Activated T-helper 9 cell treated with anti-CD3 and anti-CD28 coated beads, Interleukin-2, amount 50 U/mL, for 16 hours (primary cell): ENCODE data around the gene CD72.

ENCODE experiments used
- DNase-seq: peaks from one replicate; pipeline ENCODE4 v3.0.0-alpha.2; 2020; ENCODE audit warnings: low read depth

The CD72 gene, protein sequence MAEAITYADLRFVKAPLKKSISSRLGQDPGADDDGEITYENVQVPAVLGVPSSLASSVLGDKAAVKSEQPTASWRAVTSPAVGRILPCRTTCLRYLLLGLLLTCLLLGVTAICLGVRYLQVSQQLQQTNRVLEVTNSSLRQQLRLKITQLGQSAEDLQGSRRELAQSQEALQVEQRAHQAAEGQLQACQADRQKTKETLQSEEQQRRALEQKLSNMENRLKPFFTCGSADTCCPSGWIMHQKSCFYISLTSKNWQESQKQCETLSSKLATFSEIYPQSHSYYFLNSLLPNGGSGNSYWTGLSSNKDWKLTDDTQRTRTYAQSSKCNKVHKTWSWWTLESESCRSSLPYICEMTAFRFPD

GRCh38 chr9:35618325-35618727 is at the start of gene CD72:
Gene CD72, minus strand, starts transcription at chr9:35618413. Its CDS starts 110 bp downstream, at chr9:35618303.
- no peak for DNase-seq

- DNase-seq = no peak
These were observed 49.7 kb upstream of the CD72 start for GRCh38 chr9:35667939-35668338.

GRCh38 chr9:35666549-35666948 is 48.3 kb upstream of the CD72 start:
- DNase-seq = no peak

- DNase-seq = no peak
These were observed 47.8 kb upstream of the CD72 start for GRCh38 chr9:35666045-35666444.

GRCh38 chr9:35665471-35665818 is 47.2 kb upstream of the CD72 start:
- no peak for DNase-seq

GRCh38 chr9:35664531-35665470 is 46.6 kb upstream of the CD72 start, which contains the start of gene ARHGEF39:
Gene ARHGEF39, minus strand, starts transcription at chr9:35665195. Its CDS starts 26 bp downstream, at chr9:35665169.
- peak; percentile 57 for DNase-seq

DNA sequence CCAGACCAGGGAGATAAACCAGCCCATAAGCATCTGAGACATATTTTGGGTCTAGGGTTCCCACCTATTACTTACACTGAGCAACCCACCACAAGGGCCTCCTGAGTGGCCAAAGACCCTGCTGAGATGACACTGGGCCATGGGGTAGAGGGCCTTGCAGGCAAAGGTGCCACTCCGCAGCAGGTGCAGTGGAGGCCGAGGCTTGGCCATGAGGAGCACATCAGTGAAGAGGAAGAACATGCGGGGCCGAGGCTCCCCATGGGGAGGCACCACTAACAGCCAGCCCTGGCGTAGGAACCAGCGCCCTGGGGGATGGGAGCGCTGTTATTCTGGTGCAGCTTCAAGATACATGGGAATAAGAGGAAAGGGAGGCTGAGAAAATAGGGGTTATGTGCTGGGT is 44.2 kb upstream of the CD72 start:
- no peak for DNase-seq

- no peak for DNase-seq
These were observed 43.6 kb upstream of the CD72 start for GRCh38 chr9:35661756-35662350.

DNA sequence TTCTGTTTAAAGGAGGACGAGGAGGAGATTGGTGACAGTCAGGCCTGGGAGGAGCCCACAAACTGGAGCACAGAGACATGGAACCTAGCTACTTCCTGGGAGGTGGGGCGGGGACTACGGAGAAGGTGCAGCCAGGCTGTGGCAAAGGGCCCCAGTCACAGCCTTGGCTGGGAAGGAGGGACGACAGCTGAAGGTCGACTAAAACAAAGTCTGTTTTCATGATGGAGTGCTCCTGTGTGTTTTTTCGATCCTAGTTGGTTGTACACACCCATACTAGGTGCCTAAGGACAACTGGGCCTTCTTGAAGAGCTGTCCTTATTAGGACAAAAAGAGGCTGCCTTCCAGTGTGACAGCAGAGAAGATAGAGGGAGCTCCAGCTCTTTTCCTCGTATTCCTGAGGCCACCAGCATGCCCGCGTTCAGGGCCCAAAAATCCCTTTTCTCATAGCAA is 42.8 kb upstream of the CD72 start:
- no peak for DNase-seq

DNA sequence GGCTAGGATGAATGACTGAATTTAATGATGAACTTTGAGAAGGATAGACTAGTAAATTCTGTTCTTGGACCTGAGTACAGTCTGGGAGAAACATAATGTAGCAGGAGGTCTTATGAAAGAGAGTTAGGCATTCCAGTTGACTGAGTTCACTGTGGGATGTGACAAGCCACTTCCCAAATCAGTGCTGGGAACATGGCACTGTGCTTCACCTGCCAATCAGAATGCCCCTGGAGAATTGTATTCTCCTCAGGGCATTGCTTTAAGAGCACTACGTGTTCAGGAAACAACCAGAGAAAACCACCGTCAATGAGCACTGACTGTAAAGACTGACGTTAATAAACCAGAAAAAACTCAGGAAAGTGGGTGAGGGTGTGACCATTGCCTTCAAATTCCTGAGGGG is 41.1 kb upstream of the CD72 start:
- no peak for DNase-seq

DNA sequence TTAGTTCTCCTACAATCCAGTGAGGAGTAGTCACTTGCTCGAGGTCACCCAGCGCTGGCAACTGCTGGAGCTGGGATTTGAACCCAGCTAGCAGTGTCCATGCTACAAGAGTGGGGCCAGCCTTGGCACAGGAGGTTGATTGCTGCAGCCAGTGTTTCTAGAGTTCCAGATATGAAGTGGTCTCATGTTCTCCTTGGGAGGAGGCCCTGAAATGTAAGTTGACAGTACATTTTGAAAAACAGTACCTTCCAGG is 40.7 kb upstream of the CD72 start:
- no peak for DNase-seq

DNA sequence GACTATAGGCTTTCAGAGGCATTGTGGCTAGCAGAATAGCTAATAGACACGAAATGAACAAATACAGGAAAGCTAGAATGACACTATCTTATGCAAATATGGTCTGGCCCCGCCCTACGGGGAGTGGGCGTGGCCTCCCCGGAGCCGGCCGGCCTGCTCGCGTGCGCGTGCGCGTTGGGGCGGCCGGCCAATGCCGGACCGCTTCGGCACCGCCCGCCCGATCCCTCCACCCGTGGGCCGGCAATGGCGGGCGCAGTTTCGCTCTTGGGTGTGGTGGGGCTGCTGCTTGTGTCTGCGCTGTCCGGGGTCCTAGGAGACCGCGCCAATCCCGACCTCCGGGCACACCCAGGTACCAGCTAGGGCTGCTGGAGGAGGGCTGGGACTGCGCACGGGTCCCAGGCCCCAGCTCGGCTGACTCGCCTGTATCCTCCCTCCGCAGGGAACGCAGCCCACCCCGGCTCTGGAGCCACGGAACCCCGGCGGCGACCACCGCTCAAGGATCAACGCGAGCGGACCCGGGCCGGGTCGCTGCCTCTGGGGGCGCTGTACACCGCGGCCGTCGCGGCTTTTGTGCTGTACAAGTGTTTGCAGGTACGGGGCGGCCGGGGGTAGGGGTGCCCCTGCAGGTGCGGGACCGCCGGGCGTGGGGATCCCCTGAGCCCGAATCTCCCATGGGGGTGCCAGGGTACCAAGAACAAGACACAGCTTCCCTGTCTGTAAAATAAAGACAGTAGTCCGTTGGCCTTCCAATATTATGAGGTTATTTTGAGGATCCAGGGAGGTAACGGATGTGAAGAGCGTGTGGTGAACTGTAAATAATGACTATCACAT is 40.1 kb upstream of the CD72 start, which contains the start of gene CCDC107:
Gene CCDC107, plus strand, starts transcription at position 156 of the 831 bp plus-strand sequence. Its CDS starts 88 bp downstream, at position 244.
- peak; percentile 78 for DNase-seq

DNA sequence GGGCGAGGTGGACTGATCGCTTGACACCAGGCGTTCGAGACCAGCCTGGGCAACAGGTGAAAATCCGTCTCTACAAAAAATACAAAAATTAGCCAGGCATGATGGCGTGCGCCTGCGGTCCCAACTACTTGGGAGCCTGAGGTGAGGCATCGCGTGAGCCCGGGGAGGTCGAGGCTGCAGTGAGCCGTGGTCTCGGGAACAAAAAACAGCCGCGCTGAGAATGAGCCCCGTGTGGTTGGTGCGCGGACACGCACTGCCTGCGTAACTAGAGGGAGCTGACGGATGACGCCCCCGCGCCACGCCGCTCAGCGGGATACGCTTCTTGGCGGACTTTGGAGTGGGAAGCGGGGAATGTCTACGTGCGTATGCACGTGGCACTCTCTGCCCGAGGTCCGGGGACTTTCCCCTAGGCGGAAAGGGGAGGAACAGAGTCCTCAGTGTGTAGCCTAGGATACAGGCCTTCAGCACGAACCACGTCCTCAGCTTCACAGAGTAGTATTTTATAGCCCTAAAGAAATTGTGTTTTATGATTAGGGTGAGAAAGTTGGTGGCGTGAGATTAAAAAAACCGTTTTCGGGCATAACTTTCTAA is 39.4 kb upstream of the CD72 start, which contains the start of gene RMRP:
Gene RMRP, minus strand, starts transcription at position 474 of the 591 bp plus-strand sequence.
- DNase-seq = peak; percentile 89

- no peak for DNase-seq
These were observed 38.8 kb upstream of the CD72 start for GRCh38 chr9:35656831-35657545.

GRCh38 chr9:35656348-35656747 is 38.1 kb upstream of the CD72 start:
- no peak for DNase-seq

DNA sequence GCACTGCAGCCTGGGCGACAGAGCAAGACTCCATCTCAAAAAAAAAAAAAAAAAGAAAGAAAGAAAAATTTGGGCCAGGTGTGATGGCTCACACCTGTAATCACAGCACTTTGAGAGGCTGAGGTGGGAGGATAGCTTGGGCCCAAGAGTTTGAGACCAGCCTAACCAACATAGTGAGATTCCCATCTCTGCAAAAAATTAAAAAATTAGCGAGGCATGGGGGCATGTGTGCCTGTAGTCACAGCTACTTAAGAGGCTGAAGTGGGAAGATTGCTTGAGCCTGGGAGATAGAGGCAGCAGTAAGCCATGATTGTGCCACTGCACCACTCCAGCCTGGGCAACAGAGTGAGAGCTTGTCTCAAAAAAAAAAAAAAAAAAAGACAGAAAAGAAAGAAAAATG is 35.4 kb upstream of the CD72 start:
- DNase-seq = no peak

- DNase-seq = no peak
These were observed 34.6 kb upstream of the CD72 start for GRCh38 chr9:35652829-35653209.

DNA sequence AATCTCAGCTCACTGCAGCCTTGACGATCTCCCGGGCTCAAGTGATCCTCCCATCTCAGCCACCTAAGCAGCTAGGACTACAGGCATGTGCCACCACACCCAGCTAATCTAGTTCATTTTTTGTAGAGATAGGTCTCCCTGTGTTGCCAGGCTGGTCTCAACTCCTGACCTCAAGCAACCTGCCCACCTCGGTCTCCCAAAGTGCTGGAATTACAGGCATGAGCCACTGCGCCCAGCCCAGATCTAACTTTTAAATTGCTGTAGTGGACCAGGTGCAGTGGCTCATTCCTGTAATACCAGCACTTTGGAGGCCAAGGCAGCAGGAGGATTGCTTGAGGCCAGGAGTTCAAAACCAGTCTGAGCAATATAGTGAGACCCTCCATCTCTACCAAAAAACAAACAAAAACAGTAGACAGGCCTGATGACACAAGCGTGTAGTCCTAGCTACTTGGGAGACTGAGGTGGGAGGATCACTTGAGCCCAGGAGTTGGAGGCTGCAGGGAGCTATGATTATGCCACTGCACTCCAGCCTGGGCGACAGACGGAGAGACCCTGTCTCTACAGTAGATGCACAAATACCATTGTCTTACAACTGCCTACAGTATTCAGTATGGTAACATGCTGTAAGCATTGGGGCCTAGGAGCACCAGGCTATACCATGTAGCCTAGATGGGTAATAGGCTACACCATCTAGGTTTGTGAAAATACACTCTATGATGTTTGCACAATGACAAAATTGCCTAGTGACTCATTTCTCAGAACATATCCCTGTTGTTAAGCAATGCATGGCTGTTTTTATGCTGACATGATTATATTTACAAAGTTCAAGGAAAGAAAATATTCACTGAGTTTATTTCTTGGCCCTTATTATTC is 34.0 kb upstream of the CD72 start:
- DNase-seq = no peak

DNA sequence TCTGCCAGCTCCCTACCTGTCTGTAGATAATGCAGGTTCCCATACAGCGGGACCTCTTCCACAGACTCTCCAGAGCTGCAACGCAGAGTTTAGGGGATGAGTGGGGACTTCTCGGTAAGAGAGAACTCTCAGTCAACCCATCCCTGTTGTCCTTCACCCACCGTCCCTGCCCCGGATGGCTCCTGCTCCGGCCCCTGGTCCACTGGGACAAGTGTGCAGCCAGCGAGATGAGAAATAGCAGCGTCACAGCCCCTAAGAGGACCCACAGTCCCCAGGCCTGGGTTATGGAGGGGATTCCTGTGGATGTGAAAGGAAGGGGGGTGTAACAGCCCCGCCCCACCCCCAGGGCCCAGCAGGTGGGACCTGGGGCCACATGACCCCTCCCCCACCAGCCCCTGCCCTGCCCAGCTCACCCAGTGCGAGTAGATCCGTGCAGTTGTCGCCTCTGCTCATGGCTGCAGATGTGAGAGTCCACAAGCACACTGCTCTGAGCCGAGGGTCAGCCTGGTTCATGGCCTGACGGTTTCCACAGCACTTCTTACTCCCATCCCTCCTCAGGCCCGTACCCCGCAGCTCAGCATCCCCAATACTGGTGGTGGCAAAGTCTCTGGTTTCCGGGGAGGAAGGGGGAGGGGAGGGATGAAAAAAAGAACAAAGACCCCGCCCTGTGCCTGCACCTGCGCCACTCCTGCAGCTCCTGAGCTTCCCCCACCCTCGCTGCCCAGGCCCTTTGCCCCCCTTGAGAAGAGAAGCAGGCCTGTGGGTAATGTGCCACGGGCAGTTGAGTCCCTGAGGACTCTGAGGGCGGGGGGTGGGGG is 32.3 kb upstream of the CD72 start, which contains the start of gene SIT1:
Gene SIT1, minus strand, starts transcription at position 591 of the 818 bp plus-strand sequence. Its CDS starts 78 bp downstream, at position 513.
- no peak for DNase-seq
